HCT116 (cell line): ENCODE results near the gene TYMP. TPM values are rescaled to one million over a fixed set of nuclear protein-coding genes. Genes with fewer than 3 reads are reported as not detected.

ENCODE experiments used
- ATAC-seq: fragments of 200-7000 bp; cut with Tn5 transposase; 2 replicates; pipeline ENCODE4 v1.9.1; 2020; ENCODE audit warnings: mild to moderate bottlenecking, moderate library complexity
- BruUV-seq: library from RNA; stranded (reverse); fragments of 400-500 nt; replicated peaks from 2 replicates; lab custom pipeline; 2021; lab: Mats Ljungman, UMichigan
- CTCF ChIA-PET: fragments of 300-600 bp; sonication (Branson Sonifier 250); formaldehyde crosslinking; loops from one replicate; lab custom pipeline; 2021; ENCODE audit warnings: antibody characterized with exemption; lab: Charles Lee
- POLR2A ChIA-PET: fragments of 300-600, 350-600 bp; sonication (Branson Sonifier 250); formaldehyde crosslinking; loops from one replicate; lab custom pipeline; 2021; ENCODE audit warnings: antibody characterized with exemption; lab: Charles Lee
- RAD21 ChIA-PET, 2 experiments: fragments of 300-600 bp; sonication (Branson Sonifier 250); formaldehyde crosslinking; loops; one replicate each; lab custom pipeline; 2023; ENCODE audit warnings: low total read pairs in 2 of 2; ENCODE audit not compliant: uncharacterized antibody in 2 of 2, unreplicated experiment in 2 of 2, low non-redundant PET in 1 of 2; lab: Charles Lee
- DNase-seq: peaks from one replicate; pipeline ENCODE4 v3.0.0-alpha.2; 2010; ENCODE audit warnings: low read depth, low spot score
- H2AFZ ChIP-seq: fragments of 200-600 bp; shearing (Covaris generic), sonication (generic); 2 replicates; pipeline ENCODE4 v1.6.1; 2017; ENCODE audit warnings: low read depth, mixed run types, mixed read lengths, antibody characterized with exemption, low read length; ENCODE audit not compliant: poor library complexity, severe bottlenecking
- H3K27ac ChIP-seq: 2 replicates; pipeline ENCODE4 v1.5.1; 2012; ENCODE audit warnings: low read depth, low read length
- H3K27me3 ChIP-seq: fragments of 200-600 bp; sonication (generic); 2 replicates; pipeline ENCODE4 v1.6.1; 2016; ENCODE audit warnings: mixed run types, low read length, mixed read lengths; ENCODE audit not compliant: insufficient read depth
- H3K36me3 ChIP-seq, 2 experiments: fragments of 200-500 bp in 1 of 2; fragments of 200-600 bp in 1 of 2; sonication (Bioruptor generic) in 1 of 2; sonication (generic) in 1 of 2; 2 replicates each; pipeline versions ENCODE4 v1.5.1 to v1.6.1; 2014 to 2016; ENCODE audit warnings: low read length in 2 of 2, inconsistent platforms in 1 of 2, mixed read lengths in 1 of 2, mixed run types in 1 of 2; ENCODE audit not compliant: insufficient read depth in 2 of 2, control insufficient read depth in 1 of 2
- H3K4me1 ChIP-seq, 2 experiments: fragments of 200-600 bp in 1 of 2; sonication (generic) in 1 of 2; 2 replicates each; pipeline versions ENCODE4 v1.5.1 to v1.6.1; 2012 to 2017; ENCODE audit warnings: low read length in 2 of 2, inconsistent platforms in 1 of 2, mild to moderate bottlenecking in 1 of 2, mixed read lengths in 1 of 2, mixed run types in 1 of 2, moderate library complexity in 1 of 2; ENCODE audit not compliant: insufficient read depth in 2 of 2, control insufficient read depth in 1 of 2
- H3K4me2 ChIP-seq: fragments of 200-600 bp; sonication (generic); 2 replicates; pipeline ENCODE4 v1.6.1; 2017; ENCODE audit warnings: mixed run types, low read length, mixed read lengths
- H3K4me3 ChIP-seq, 2 experiments: fragments of 200-600 bp in 1 of 2; sonication (generic) in 1 of 2; replicated peaks in 1 of 2; 2 replicates each; pipeline ENCODE4 v1.5.1; 2011 to 2016; ENCODE audit warnings: low read length in 2 of 2, control low read depth in 1 of 2, low read depth in 1 of 2, mild to moderate bottlenecking in 1 of 2, mixed read lengths in 1 of 2, mixed run types in 1 of 2
- H3K79me2 ChIP-seq: fragments of 200-600 bp; sonication (generic); 2 replicates; pipeline ENCODE4 v1.6.1; 2017; ENCODE audit warnings: mild to moderate bottlenecking, mixed run types, low read length, moderate library complexity, mixed read lengths; ENCODE audit not compliant: insufficient read depth
- H3K9ac ChIP-seq: fragments of 200-600 bp; sonication (generic); 2 replicates; pipeline ENCODE4 v1.6.1; 2016; ENCODE audit warnings: low read length, mixed read lengths
- H3K9me2 ChIP-seq: fragments of 200-600 bp; sonication (generic), shearing (Covaris generic); 2 replicates; pipeline ENCODE4 v1.6.1; 2017; ENCODE audit warnings: mixed run types, mild to moderate bottlenecking, moderate library complexity; ENCODE audit not compliant: insufficient read depth
- H3K9me3 ChIP-seq, 2 experiments: fragments of 200-500 bp in 1 of 2; fragments of 200-600 bp in 1 of 2; sonication (Bioruptor generic) in 1 of 2; sonication (generic) in 1 of 2; 2 replicates each; pipeline ENCODE4 v1.6.1; 2014 to 2017; ENCODE audit warnings: low read length in 2 of 2, mixed read lengths in 2 of 2, inconsistent platforms in 1 of 2, low read depth in 1 of 2, mild to moderate bottlenecking in 1 of 2, mixed run types in 1 of 2, moderate library complexity in 1 of 2; ENCODE audit not compliant: control insufficient read depth in 1 of 2, insufficient read depth in 1 of 2
- H4K20me1 ChIP-seq: fragments of 200-600 bp; sonication (generic), shearing (Covaris generic); 2 replicates; pipeline ENCODE4 v1.6.1; 2017; ENCODE audit warnings: mixed run types, mild to moderate bottlenecking, moderate library complexity; ENCODE audit not compliant: insufficient read depth
- ELF1 ChIP-seq: IDR thresholded peaks from 2 replicates; pipeline ENCODE4 v1.6.1; 2012; ENCODE audit warnings: low read depth, borderline replicate concordance
- EZH2 ChIP-seq: fragments of 200-600 bp; sonication (generic); IDR thresholded peaks from 2 replicates; pipeline ENCODE4 v1.6.1; 2017; ENCODE audit warnings: antibody characterized with exemption, mixed run types
- JUND ChIP-seq: IDR thresholded peaks from 2 replicates; pipeline ENCODE4 v1.6.1; 2012
- POLR2AphosphoS5 ChIP-seq: IDR thresholded peaks from 2 replicates; pipeline ENCODE4 v1.6.1; 2011; ENCODE audit warnings: mild to moderate bottlenecking, low read depth, low read length, moderate library complexity
- RAD21 ChIP-seq: IDR thresholded peaks from 2 replicates; pipeline ENCODE4 v1.6.1; 2012; ENCODE audit warnings: low read depth, mild to moderate bottlenecking
- SP1 ChIP-seq: IDR thresholded peaks from 2 replicates; pipeline ENCODE4 v1.6.1; 2012; ENCODE audit warnings: low read depth
- YY1 ChIP-seq: IDR thresholded peaks from 2 replicates; pipeline ENCODE4 v1.6.1; 2011; ENCODE audit warnings: low read length, low read depth, moderate library complexity, mild to moderate bottlenecking; ENCODE audit not compliant: insufficient replicate concordance; ENCODE audit errors: extremely low read depth
- ZNF274 ChIP-seq: fragments of 200-500 bp; sonication (Bioruptor generic); IDR thresholded peaks from 2 replicates; pipeline ENCODE4 v1.6.1; 2014; ENCODE audit warnings: mild to moderate bottlenecking, low read depth, low read length, inconsistent platforms
- intact Hi-C: fragments of 100-400 bp; cut with micrococcal nuclease; formaldehyde crosslinking; loops from 2 replicates; pipeline ENCODE4 v1.10.0; 2022
- total RNA-seq: library from RNA; stranded (reverse); gene quantifications from one replicate; pipeline ENCODE4 v1.2.1, GENCODE V29; 2021; ENCODE audit not compliant: unreplicated experiment
- TF ChIP-seq, protein P1 (sequence below): IDR thresholded peaks from 2 replicates; pipeline ENCODE4 v1.6.1; 2011; ENCODE audit warnings: mild to moderate bottlenecking, low read length, moderate library complexity; ENCODE audit not compliant: insufficient replicate concordance; ENCODE audit errors: extremely low read depth
- TF ChIP-seq, protein P2 (sequence below): IDR thresholded peaks from 2 replicates; pipeline ENCODE4 v1.6.1; 2012; ENCODE audit warnings: low read depth
- TF ChIP-seq, protein P3 (sequence below): IDR thresholded peaks from 2 replicates; pipeline ENCODE4 v1.6.1; 2012

Gene TYMP
- total RNA-seq, 1 experiment from 2014 or later: 43.2 TPM

DNA sequence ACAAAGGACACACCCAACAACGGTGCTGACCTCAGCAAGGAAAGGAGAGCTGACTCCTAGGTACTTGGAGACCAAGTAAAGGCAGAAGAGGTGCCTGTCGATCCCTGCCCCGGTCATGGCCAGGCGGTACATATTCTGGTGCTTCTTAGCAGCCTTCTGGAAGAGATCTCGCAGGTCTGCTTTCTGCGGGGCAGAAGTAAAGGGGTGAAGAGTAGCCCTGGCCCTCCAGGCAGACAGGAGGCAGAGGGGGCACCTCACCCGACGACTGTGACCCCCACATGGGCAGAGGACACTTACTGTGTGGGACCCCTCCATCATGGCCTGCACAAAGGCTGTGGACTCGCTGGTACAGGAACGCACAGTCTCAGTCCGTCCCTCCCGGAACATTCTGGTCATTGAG, 41.0 kb upstream of the TYMP start:
- Histone ChIP-seq H3K4me2 (no peak overlapping the region), H3K27ac (no peak overlapping the region), H2AFZ (no peak overlapping the region), H3K9me2 (no peaks in the 10 kb centered on the region), H3K4me3 (no peak overlapping the region), H3K9me3 (no peaks in the 10 kb centered on the region), H3K27me3 (no peaks in the 10 kb centered on the region), H3K36me3 (peaks cover 0 to 5% of the 10 kb centered on the region in 2 experiments; a peak in 1 of 4 replicates), H3K9ac (no peak overlapping the region), H4K20me1 (no peaks in the 10 kb centered on the region), H3K4me1 (no peaks in the 10 kb centered on the region; a peak in 1 of 4 replicates), H3K79me2 (no peaks in the 10 kb centered on the region)
- POLR2A ChIA-PET: no interaction called here
- no peak for ATAC-seq
- TF ChIP-seq YY1 (no peak), JUND (no peak), ZNF274 (no peak), ELF1 (no peak), RAD21 (no peak), SP1 (no peak)
- TF ChIP-seq, protein P1, sequence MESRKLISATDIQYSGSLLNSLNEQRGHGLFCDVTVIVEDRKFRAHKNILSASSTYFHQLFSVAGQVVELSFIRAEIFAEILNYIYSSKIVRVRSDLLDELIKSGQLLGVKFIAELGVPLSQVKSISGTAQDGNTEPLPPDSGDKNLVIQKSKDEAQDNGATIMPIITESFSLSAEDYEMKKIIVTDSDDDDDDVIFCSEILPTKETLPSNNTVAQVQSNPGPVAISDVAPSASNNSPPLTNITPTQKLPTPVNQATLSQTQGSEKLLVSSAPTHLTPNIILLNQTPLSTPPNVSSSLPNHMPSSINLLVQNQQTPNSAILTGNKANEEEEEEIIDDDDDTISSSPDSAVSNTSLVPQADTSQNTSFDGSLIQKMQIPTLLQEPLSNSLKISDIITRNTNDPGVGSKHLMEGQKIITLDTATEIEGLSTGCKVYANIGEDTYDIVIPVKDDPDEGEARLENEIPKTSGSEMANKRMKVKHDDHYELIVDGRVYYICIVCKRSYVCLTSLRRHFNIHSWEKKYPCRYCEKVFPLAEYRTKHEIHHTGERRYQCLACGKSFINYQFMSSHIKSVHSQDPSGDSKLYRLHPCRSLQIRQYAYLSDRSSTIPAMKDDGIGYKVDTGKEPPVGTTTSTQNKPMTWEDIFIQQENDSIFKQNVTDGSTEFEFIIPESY: no peak
- CTCF ChIA-PET: no interaction called here
- DNase-seq: no peak
- no TSS peak for BruUV-seq
- intact Hi-C loops: no loop called here
- RAD21 ChIA-PET: no interaction called here

DNA sequence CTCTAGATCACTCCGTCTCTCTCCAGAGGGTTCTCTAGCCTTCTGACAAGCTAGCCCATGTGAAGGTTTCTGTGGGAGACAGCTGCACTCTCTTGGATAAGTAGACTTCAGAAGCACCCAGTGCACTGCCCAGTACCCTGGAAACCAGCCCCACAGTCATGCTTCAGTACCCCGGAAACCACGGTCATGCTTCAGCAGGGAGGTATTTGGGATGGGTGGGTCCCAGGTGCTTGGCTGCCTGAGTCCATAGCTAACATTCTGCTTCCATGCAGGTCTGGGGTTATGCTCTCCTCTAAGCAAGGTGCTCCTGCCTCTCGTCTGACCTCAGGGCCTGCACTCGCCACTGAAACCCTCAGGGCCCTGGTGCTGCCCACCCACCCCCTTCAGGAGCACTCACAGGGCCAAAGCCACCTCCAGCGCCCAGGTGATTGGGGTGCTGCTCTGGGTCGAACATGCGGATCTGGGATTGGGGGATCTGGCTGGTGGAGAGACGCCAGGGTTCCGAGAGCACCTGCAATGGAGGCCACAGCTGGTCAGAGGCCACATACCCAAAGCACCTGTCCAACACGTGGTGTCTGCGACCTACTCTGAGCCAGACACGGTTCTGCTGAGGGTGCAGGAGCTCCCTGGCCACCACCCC, 40.2 kb upstream of the TYMP start:
- ATAC-seq: no peak
- ChIA-PET POLR2A (no interaction called here), RAD21 (no interaction called here), CTCF (no interaction called here)
- peaks cover 0 to 5% of the 10 kb centered on the region in 2 experiments; a peak in 1 of 4 replicates for H3K36me3 ChIP-seq
- no peak overlapping the region for H3K4me2 ChIP-seq
- no TSS peak for BruUV-seq
- no peak overlapping the region for H3K9ac ChIP-seq
- no peaks in the 10 kb centered on the region for H4K20me1 ChIP-seq
- H3K27ac ChIP-seq: no peak overlapping the region
- DNase-seq: no peak
- no peaks in the 10 kb centered on the region for H3K27me3 ChIP-seq
- intact Hi-C loops: no loop called here
- H3K4me1 ChIP-seq: no peaks in the 10 kb centered on the region
- H3K79me2 ChIP-seq: no peaks in the 10 kb centered on the region
- H3K9me3 ChIP-seq: no peaks in the 10 kb centered on the region
- no peak overlapping the region for H2AFZ ChIP-seq
- H3K4me3 ChIP-seq: no peak overlapping the region
- no peaks in the 10 kb centered on the region for H3K9me2 ChIP-seq
- TF ChIP-seq EZH2: no peak
- TF ChIP-seq, protein P1: no peak
- TF ChIP-seq, protein P2, sequence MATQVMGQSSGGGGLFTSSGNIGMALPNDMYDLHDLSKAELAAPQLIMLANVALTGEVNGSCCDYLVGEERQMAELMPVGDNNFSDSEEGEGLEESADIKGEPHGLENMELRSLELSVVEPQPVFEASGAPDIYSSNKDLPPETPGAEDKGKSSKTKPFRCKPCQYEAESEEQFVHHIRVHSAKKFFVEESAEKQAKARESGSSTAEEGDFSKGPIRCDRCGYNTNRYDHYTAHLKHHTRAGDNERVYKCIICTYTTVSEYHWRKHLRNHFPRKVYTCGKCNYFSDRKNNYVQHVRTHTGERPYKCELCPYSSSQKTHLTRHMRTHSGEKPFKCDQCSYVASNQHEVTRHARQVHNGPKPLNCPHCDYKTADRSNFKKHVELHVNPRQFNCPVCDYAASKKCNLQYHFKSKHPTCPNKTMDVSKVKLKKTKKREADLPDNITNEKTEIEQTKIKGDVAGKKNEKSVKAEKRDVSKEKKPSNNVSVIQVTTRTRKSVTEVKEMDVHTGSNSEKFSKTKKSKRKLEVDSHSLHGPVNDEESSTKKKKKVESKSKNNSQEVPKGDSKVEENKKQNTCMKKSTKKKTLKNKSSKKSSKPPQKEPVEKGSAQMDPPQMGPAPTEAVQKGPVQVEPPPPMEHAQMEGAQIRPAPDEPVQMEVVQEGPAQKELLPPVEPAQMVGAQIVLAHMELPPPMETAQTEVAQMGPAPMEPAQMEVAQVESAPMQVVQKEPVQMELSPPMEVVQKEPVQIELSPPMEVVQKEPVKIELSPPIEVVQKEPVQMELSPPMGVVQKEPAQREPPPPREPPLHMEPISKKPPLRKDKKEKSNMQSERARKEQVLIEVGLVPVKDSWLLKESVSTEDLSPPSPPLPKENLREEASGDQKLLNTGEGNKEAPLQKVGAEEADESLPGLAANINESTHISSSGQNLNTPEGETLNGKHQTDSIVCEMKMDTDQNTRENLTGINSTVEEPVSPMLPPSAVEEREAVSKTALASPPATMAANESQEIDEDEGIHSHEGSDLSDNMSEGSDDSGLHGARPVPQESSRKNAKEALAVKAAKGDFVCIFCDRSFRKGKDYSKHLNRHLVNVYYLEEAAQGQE: no peak
- no peak for TF ChIP-seq POLR2AphosphoS5
- TF ChIP-seq, protein P3, sequence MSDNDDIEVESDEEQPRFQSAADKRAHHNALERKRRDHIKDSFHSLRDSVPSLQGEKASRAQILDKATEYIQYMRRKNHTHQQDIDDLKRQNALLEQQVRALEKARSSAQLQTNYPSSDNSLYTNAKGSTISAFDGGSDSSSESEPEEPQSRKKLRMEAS: no peak
